IMR-90 (cell line): Measurements from ENCODE around the gene CDC5L. TPM values are rescaled to one million over a fixed set of nuclear protein-coding genes. Genes with fewer than 3 reads are reported as not detected.

ENCODE experiments used
- ATAC-seq: fragments of 200-7000 bp; cut with Tn5 transposase; 2 replicates; pipeline ENCODE4 v1.9.1; 2020; ENCODE audit warnings: low read depth, mild to moderate bottlenecking, moderate library complexity
- BruUV-seq: library from RNA; stranded (reverse); fragments of 400-500 nt; replicated peaks from 2 replicates; lab custom pipeline; 2021; lab: Mats Ljungman, UMichigan
- CTCF ChIA-PET: fragments of 300-600 bp; formaldehyde crosslinking; extraction: SDS; loops from one replicate; lab custom pipeline; 2021; ENCODE audit warnings: antibody characterized with exemption; lab: Yijun Ruan, JAX
- POLR2A ChIA-PET: fragments of 300-600 bp; sonication (Branson Sonifier 250); formaldehyde crosslinking; loops from one replicate; lab custom pipeline; 2022; ENCODE audit warnings: antibody characterized with exemption; ENCODE audit not compliant: unreplicated experiment; lab: Charles Lee
- DNase-seq: peaks from one replicate; pipeline ENCODE4 v3.0.0; 2013
- H2AFZ ChIP-seq: replicated peaks from 2 replicates; pipeline ENCODE3; 2013; ENCODE audit warnings: low read length, mild to moderate bottlenecking; ENCODE audit not compliant: poor library complexity
- H2AK5ac ChIP-seq: 2 replicates; pipeline ENCODE4 v1.6.1; 2013; ENCODE audit warnings: low read depth, low read length, inconsistent platforms
- H2AK9ac ChIP-seq: replicated peaks from 2 replicates; pipeline ENCODE3; 2013; ENCODE audit warnings: mild to moderate bottlenecking, low read depth, low read length, moderate library complexity; ENCODE audit not compliant: poor library complexity
- H2BK120ac ChIP-seq: 2 replicates; pipeline ENCODE4 v1.6.1; 2013; ENCODE audit warnings: low read depth, low read length, inconsistent platforms
- H2BK15ac ChIP-seq: 3 replicates; pipeline ENCODE4 v1.6.1; 2013; ENCODE audit warnings: low read depth, low read length, inconsistent platforms
- H2BK20ac ChIP-seq: 2 replicates; pipeline ENCODE4 v1.6.1; 2013; ENCODE audit warnings: low read depth, mild to moderate bottlenecking, inconsistent platforms, low read length, moderate library complexity
- H2BK5ac ChIP-seq: 2 replicates; pipeline ENCODE4 v1.6.1; 2013; ENCODE audit warnings: mild to moderate bottlenecking, low read depth, low read length, inconsistent platforms; ENCODE audit not compliant: poor library complexity, severe bottlenecking
- H3K14ac ChIP-seq: replicated peaks from 2 replicates; pipeline ENCODE4 v1.6.1; 2013; ENCODE audit warnings: low read depth, low read length, inconsistent platforms
- H3K18ac ChIP-seq: 2 replicates; pipeline ENCODE4 v1.6.1; 2013; ENCODE audit warnings: low read depth, low read length, control low read depth
- H3K23ac ChIP-seq: 2 replicates; pipeline ENCODE4 v1.6.1; 2013; ENCODE audit warnings: low read depth, low read length, inconsistent platforms
- H3K27ac ChIP-seq: 2 replicates; pipeline ENCODE4 v1.5.1; 2013; ENCODE audit warnings: mild to moderate bottlenecking, control low read depth, low read length; ENCODE audit not compliant: insufficient read depth
- H3K27me3 ChIP-seq: 2 replicates; pipeline ENCODE4 v1.6.1; 2013; ENCODE audit warnings: low read length; ENCODE audit not compliant: control insufficient read depth, insufficient read depth
- H3K36me3 ChIP-seq: 2 replicates; pipeline ENCODE4 v1.6.1; 2013; ENCODE audit warnings: low read length, mixed read lengths; ENCODE audit not compliant: control insufficient read depth, insufficient read depth
- H3K4ac ChIP-seq: 2 replicates; pipeline ENCODE4 v1.6.1; 2013; ENCODE audit warnings: low read depth, low read length, inconsistent platforms
- H3K4me1 ChIP-seq: 2 replicates; pipeline ENCODE4 v1.6.1; 2013; ENCODE audit warnings: low read length, mixed read lengths; ENCODE audit not compliant: control insufficient read depth, insufficient read depth
- H3K4me2 ChIP-seq: 2 replicates; pipeline ENCODE4 v1.6.1; 2013; ENCODE audit warnings: low read depth, mild to moderate bottlenecking, control low read depth, low read length, moderate library complexity
- H3K4me3 ChIP-seq: 2 replicates; pipeline ENCODE4 v1.5.1; 2013; ENCODE audit warnings: low read depth, mild to moderate bottlenecking, control low read depth, low read length, moderate library complexity; ENCODE audit not compliant: insufficient read depth
- H3K56ac ChIP-seq: 2 replicates; pipeline ENCODE4 v1.6.1; 2013; ENCODE audit warnings: low read length, inconsistent platforms; ENCODE audit not compliant: insufficient read depth; ENCODE audit errors: extremely low read depth
- H3K79me1 ChIP-seq, 2 experiments: 2 replicates each; pipeline ENCODE4 v1.6.1; 2013; ENCODE audit warnings: low read length in 2 of 2, inconsistent platforms in 1 of 2, low read depth in 1 of 2
- H3K9ac ChIP-seq: 2 replicates; pipeline ENCODE4 v1.6.1; 2013; ENCODE audit warnings: low read depth, low read length, control low read depth
- H3K9me1 ChIP-seq: 2 replicates; pipeline ENCODE4 v1.6.1; 2013; ENCODE audit warnings: low read length, inconsistent platforms; ENCODE audit not compliant: insufficient read depth
- H3K9me3 ChIP-seq: 2 replicates; pipeline ENCODE4 v1.6.1; 2013; ENCODE audit warnings: low read length; ENCODE audit not compliant: control insufficient read depth, insufficient read depth
- H4K20me1 ChIP-seq: 2 replicates; pipeline ENCODE4 v1.6.1; 2013; ENCODE audit warnings: low read length, inconsistent platforms; ENCODE audit not compliant: insufficient read depth
- H4K5ac ChIP-seq: 2 replicates; pipeline ENCODE4 v1.6.1; 2013; ENCODE audit warnings: mild to moderate bottlenecking, low read depth, low read length, control low read depth
- H4K8ac ChIP-seq, 2 experiments: 2 replicates each; pipeline ENCODE4 v1.6.1; 2013; ENCODE audit warnings: low read depth in 2 of 2, low read length in 2 of 2, control low read depth in 1 of 2, inconsistent platforms in 1 of 2
- H4K91ac ChIP-seq: 2 replicates; pipeline ENCODE4 v1.6.1; 2013; ENCODE audit warnings: low read depth, low read length, inconsistent platforms; ENCODE audit not compliant: insufficient read depth
- BHLHE40 ChIP-seq: fragments of 150-350 bp; IDR thresholded peaks from 2 replicates; pipeline ENCODE4 v1.6.1; 2016; ENCODE audit warnings: mild to moderate bottlenecking, low read depth, low read length
- CEBPB ChIP-seq: IDR thresholded peaks from 2 replicates; pipeline ENCODE4 v1.6.1; 2012; ENCODE audit warnings: low read depth, low read length, improper control_type of control experiment
- CHD1 ChIP-seq: IDR thresholded peaks from 2 replicates; pipeline ENCODE4 v1.6.1; 2012; ENCODE audit warnings: low read depth, low read length, improper control_type of control experiment
- CTCF ChIP-seq: conservative IDR thresholded peaks from 2 replicates; pipeline ENCODE4 v1.5.1; 2012; ENCODE audit warnings: mild to moderate bottlenecking, low read depth, low read length, improper control_type of control experiment
- ELK1 ChIP-seq: fragments of 150-350 bp; IDR thresholded peaks from 2 replicates; pipeline ENCODE4 v1.6.1; 2016; ENCODE audit warnings: low read depth, mild to moderate bottlenecking, low read length, moderate library complexity, borderline replicate concordance
- FOS ChIP-seq: fragments of 150-350 bp; IDR thresholded peaks from 2 replicates; pipeline ENCODE4 v1.6.1; 2016; ENCODE audit warnings: low read depth, low read length
- MAZ ChIP-seq: IDR thresholded peaks from 2 replicates; pipeline ENCODE4 v1.6.1; 2012; ENCODE audit warnings: low read depth, mild to moderate bottlenecking, low read length, improper control_type of control experiment, moderate library complexity, borderline replicate concordance
- RAD21 ChIP-seq: IDR thresholded peaks from 2 replicates; pipeline ENCODE4 v1.6.1; 2012; ENCODE audit warnings: low read length, improper control_type of control experiment
- SMC3 ChIP-seq: fragments of 150-350 bp; IDR thresholded peaks from 2 replicates; pipeline ENCODE4 v1.6.1; 2016; ENCODE audit warnings: low read depth, mild to moderate bottlenecking, antibody characterized with exemption, low read length, moderate library complexity
- WGBS, 2 experiments: methylation state at CpG; one replicate each; pipeline versions ENCODE4 v1.1.5 to v1.1.7; 2013; ENCODE audit warnings: missing lambda C conversion rate in 2 of 2; ENCODE audit not compliant: insufficient read length in 1 of 2; ENCODE audit errors: extremely low coverage in 2 of 2; 5-methylcytosine and 5-hydroxymethylcytosine counted together
- dilution Hi-C: fragments of 300-500 bp; cut with HindIII; formaldehyde crosslinking; loops from one replicate; pipeline ENCODE4 v1.14.3; 2018; ENCODE audit warnings: low sequenced_read_pairs; ENCODE audit not compliant: unreplicated experiment
- in situ Hi-C: fragments of 300-500 bp; cut with MboI; formaldehyde crosslinking; loops from 3 replicates; pipeline ENCODE4 v1.14.3; 2019; ENCODE audit warnings: low sequenced_read_pairs, inconsistent platforms, mixed read lengths
- intact Hi-C: fragments of 100-400 bp; cut with micrococcal nuclease; formaldehyde crosslinking; loops from 2 replicates; pipeline ENCODE4 v1.10.0; 2022
- polyA plus RNA-seq, 3 experiments: library from polyadenylated mRNA; depleted of rRNA; stranded (reverse); fragments of >200 nt; gene quantifications; 2 replicates each; pipeline ENCODE4 v1.2.3, GENCODE V29; 2012; ENCODE audit warnings: low replicate concordance in 1 of 3
- total RNA-seq: library from RNA; depleted of rRNA; stranded (reverse); fragments of >200 nt; gene quantifications from 2 replicates; pipeline ENCODE4 v1.2.3, GENCODE V29; 2012

CDC5L gene
- total and polyA plus RNA-seq, 2 of the 4 experiments (the other 2 are of a cell fraction): 9.9 to 17.7 TPM

GRCh38 chr6:44356487-44356886 is 31.0 kb upstream of the CDC5L start:
- in situ Hi-C loops: no loop called here
- POLR2A ChIA-PET: no interaction called here
- dilution Hi-C loops: no loop called here

More at GRCh38 chr6:44356487-44356886, 31.0 kb upstream of the CDC5L start:
- ATAC-seq (no peak), DNase-seq (no peak)
- Histone ChIP-seq H3K4me3 (no peak overlapping the region), H2AK5ac (no peak overlapping the region), H4K91ac (no peak overlapping the region), H3K14ac (no peak overlapping the region), H4K20me1 (no peaks in the 10 kb centered on the region), H3K9me1 (no peaks in the 10 kb centered on the region), H2AFZ (no peak overlapping the region), H2BK5ac (no peak overlapping the region), H2BK15ac (no peak overlapping the region), H3K27me3 (peaks cover 31% of the 10 kb centered on the region), H3K56ac (no peak overlapping the region), H3K9me3 (peaks cover 2% of the 10 kb centered on the region), H3K4me1 (no peaks in the 10 kb centered on the region), H2BK120ac (no peak overlapping the region), H3K79me1 (no peaks in the 10 kb centered on the region), H3K36me3 (no peaks in the 10 kb centered on the region), H3K23ac (no peak overlapping the region), H3K27ac (no peak overlapping the region), H2BK20ac (no peak overlapping the region), H3K9ac (no peak overlapping the region), H3K18ac (no peak overlapping the region), H3K4ac (no peak overlapping the region), H4K5ac (no peak overlapping the region), H4K8ac (no peak overlapping the region), H3K4me2 (no peak overlapping the region), H2AK9ac (no peak overlapping the region)
- intact Hi-C loops: no loop called here
- no TSS peak for BruUV-seq
- TF ChIP-seq SMC3 (no peak), RAD21 (no peak), CEBPB (no peak), CTCF (no peak), CHD1 (no peak), FOS (no peak), ELK1 (no peak), MAZ (no peak), BHLHE40 (no peak)
- CTCF ChIA-PET: no interaction called here
- WGBS, 2 experiments: 0% methylated on average over 1 of the region's 1 CpG; no CpG with 5 or more reads in 1 of the 2 experiments
